A549 treated with DMSO at 1 μM for 4 hours (cell line): Measurements from ENCODE around the gene SEPTIN7. TPM values are rescaled to one million over a fixed set of nuclear protein-coding genes. Genes with fewer than 3 reads are reported as not detected.

ENCODE experiments used
- total RNA-seq: library from RNA; stranded (reverse); fragments of 200-300 nt; extraction: Qiagen RNA extraction; gene quantifications from 5 replicates; pipeline ENCODE4 v1.2.3, GENCODE V29; 2022; ENCODE audit warnings: low read depth

SEPTIN7 gene
- 182 to 236 TPM (median 220 TPM) in 5 replicates for total RNA-seq

DNA sequence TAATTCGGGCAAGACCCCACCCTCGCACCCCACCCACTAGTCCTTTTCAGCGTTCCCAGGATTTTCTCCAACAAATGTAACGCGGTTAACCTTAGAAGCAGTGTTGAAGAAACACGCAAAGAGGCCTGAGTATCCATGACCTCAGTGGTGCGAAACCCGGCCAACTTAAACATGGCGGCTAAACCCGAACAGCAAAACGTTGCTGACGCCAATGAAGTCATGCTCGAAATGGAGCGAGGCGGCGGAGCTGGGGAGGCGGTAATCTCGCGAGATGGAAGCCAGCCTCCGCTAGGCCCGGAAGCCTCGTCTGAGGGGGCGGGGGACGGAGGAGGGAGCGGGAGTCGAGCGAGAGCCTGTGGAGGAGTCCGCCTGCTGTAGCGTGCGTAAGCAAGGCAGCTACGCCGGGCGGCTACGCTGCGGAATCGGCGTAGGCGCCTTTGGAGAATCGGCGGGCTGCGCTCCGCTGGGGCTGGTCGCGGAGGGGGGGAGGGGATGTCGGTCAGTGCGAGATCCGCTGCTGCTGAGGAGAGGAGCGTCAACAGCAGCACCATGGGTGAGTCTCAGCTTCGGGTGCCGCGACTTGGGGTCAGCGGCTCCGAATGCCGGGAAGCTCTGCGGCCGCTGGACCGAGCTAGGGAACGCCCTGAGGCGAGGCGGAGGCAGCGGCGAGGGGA, at the start of gene SEPTIN7:
Gene SEPTIN7 (plus strand): TSS at position 340 of the 674 bp plus-strand sequence. CDS start 153 bp downstream, at position 493.

Other genes with a start within 250 kb of the SEPTIN7 start
- gene HERPUD2, start 105.9 kb upstream of the SEPTIN7 start, total RNA-seq = 14.9 to 23.7 TPM (median 20.8 TPM) in 5 replicates